Fibroblast of villous mesenchyme (primary cell): ENCODE measurements around the gene MAEA. TPM values are rescaled to one million over a fixed set of nuclear protein-coding genes. Genes with fewer than 3 reads are reported as not detected.
"Not testable (repeated sequence)": the region's sequence is repeated elsewhere in the genome, so short reads cannot be mapped to it uniquely, and the experiment has no call there.

Experiments
- DNase-seq: peaks from one replicate; pipeline ENCODE4 v3.0.0-alpha.2; 2010; ENCODE audit warnings: low read depth
- H3K4me3 ChIP-seq: 2 replicates; pipeline ENCODE4 v1.5.1; 2011; ENCODE audit warnings: low read depth, mild to moderate bottlenecking, low read length
- CTCF ChIP-seq: IDR thresholded peaks from 2 replicates; pipeline ENCODE4 v1.5.1; 2012; ENCODE audit warnings: low read depth, mild to moderate bottlenecking, low read length; ENCODE audit not compliant: insufficient read depth
- total RNA-seq: library from RNA; depleted of rRNA; stranded (reverse); fragments of >200 nt; gene quantifications from 2 replicates; pipeline ENCODE4 v1.2.3, GENCODE V29; 2012

The MAEA gene
- total RNA-seq, 1 donor = 59.6 TPM

- no peak overlapping the region for H3K4me3 ChIP-seq
- DNase-seq = peak; percentile 46
- TF ChIP-seq CTCF = no peak
Measured at GRCh38 chr4:1323635-1324442, 34.1 kb downstream of the MAEA start.

- not testable (repeated sequence) for H3K4me3 ChIP-seq, DNase-seq
Measured at GRCh38 chr4:1324443-1325175, 34.9 kb downstream of the MAEA start.

GRCh38 chr4:1325176-1325480 lies 35.4 kb downstream of the MAEA start:
- no peak overlapping the region for H3K4me3 ChIP-seq
- DNase-seq = no peak

GRCh38 chr4:1325681-1326635 lies 36.3 kb downstream of the MAEA start:
- no peak for TF ChIP-seq CTCF
- no peak for DNase-seq

More at GRCh38 chr4:1325176-1325480, 35.4 kb downstream of the MAEA start:
- no peak for TF ChIP-seq CTCF

GRCh38 chr4:1326751-1327525 lies 37.2 kb downstream of the MAEA start:
- H3K4me3 ChIP-seq = no peak overlapping the region
- no peak for TF ChIP-seq CTCF
- DNase-seq = no peak

More at GRCh38 chr4:1325681-1326635, 36.3 kb downstream of the MAEA start:
- no peak overlapping the region for H3K4me3 ChIP-seq

GRCh38 chr4:1327526-1328266 lies 38.0 kb downstream of the MAEA start:
- no peak for TF ChIP-seq CTCF
- no peak overlapping the region for H3K4me3 ChIP-seq

More at GRCh38 chr4:1327526-1328266, 38.0 kb downstream of the MAEA start:
- no peak for DNase-seq
